Activated naive CD4-positive, alpha-beta T cell treated with anti-CD3 and anti-CD28 coated beads, Interleukin-2, amount 50 U/mL, for 72 hours (primary cell): ENCODE results near the gene ASPG. TPM values are rescaled to one million over a fixed set of nuclear protein-coding genes. Genes with fewer than 3 reads are reported as not detected.

Experiments
- ATAC-seq, 2 donors: fragments of 150-1000 bp; cut with Tn5 transposase; 2 replicates each; pipeline ENCODE4 v1.10.0; 2021; ENCODE audit warnings: mild to moderate bottlenecking in 2 of 2, moderate library complexity in 2 of 2
- DNase-seq, 2 donors: peaks; one replicate each; pipeline ENCODE4 v3.0.0; 2021 to 2022; ENCODE audit warnings: low spot score in 2 of 2
- H3K27ac Mint-ChIP-seq, 2 donors: one replicate each; pipeline ENCODE4 v1.8.0; 2022; ENCODE audit warnings: mild to moderate bottlenecking in 2 of 2, mixed read lengths in 2 of 2
- H3K36me3 Mint-ChIP-seq, 2 donors: one replicate each; pipeline ENCODE4 v1.8.0; 2022; ENCODE audit warnings: mixed read lengths in 2 of 2
- H3K9me3 Mint-ChIP-seq, 2 donors: one replicate each; pipeline ENCODE4 v1.8.0; 2022; ENCODE audit warnings: mixed read lengths in 2 of 2
- total RNA-seq, 2 donors: library from RNA; stranded (reverse); gene quantifications; one replicate each; pipeline ENCODE4 v1.2.3, GENCODE V29; 2022

The ASPG gene
- total RNA-seq, 2 donors from 2014 or later, result not detected

DNA sequence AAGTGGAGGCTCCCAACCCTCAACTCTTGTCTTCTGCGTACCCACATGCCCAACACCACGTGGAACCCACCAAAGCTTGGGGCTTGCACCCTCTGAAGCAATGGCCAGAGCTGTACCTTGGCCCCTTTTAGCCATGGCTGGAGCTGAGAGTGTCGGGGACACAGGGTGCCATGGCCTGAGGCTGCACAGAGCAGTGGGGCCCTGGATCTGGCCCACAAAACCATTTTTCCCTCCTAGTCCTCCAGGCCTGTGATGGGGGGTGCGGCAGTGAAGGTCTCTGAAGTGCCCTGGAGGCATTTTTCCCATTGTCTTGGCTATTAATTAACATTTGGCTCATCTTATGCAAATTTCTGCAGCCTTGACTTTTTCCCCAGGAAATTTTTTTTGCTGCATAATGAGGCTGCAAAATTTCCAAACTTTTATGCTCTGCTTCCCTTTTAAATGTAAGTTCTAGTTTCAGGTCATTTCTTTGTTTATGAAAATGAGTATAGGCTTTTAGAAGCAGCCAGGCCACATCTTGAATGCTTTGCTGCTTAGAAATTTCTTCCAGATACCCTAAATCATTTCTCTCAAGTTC lies 18.7 kb upstream of the ASPG start:
- no peak overlapping the region for H3K27ac Mint-ChIP-seq
- ATAC-seq (no peak), DNase-seq (no peak)
- H3K9me3 Mint-ChIP-seq, result peaks cover 7 to 8% of the 10 kb centered on the region in 2 donors
- H3K36me3 Mint-ChIP-seq, result peaks cover 8 to 10% of the 10 kb centered on the region in 2 donors

DNA sequence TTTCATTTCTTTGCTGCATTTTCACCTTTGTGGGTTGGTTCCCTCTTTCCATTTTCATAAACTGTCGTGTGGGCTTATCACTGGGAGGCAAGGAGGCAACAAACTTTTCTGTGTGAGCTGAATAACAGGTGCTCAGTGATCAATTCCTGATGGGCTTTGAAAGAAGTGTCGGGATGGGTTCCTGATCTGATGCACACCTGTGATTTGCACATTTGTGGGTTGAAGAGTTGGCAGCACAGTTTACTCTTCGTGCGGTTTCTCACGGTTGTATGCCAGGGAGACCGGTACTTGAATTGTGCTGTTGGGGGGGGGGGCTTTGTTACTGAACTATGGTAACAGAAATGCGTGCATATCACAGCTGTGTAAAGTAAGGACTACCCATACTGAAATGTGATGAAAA lies 16.0 kb upstream of the ASPG start:
- Mint-ChIP-seq H3K27ac (no peak overlapping the region), H3K36me3 (peaks cover 12 to 22% of the 10 kb centered on the region in 2 donors)

DNA sequence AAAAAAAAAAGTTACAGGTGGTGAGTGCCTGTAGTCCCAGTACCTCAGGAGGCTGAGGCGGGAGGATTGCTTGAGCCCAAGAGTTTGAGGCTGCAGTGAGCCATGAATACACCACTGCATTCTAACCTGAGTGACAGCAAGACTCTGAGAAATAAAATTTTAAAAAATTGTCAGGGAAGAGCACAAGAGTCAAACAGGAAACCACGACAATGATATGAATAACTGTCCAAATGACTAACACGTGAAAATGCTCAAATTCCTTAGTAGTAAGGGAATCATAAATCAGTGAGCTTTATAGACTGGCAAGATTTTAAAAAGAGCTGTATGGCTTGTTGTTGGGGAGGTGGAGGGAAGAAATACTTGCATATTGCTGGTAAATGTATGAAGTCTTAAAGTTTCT lies 12.9 kb upstream of the ASPG start:
- Mint-ChIP-seq H3K9me3 (peaks cover 12 to 13% of the 10 kb centered on the region in 2 donors), H3K36me3 (peaks cover 5 to 12% of the 10 kb centered on the region in 2 donors), H3K27ac (no peak overlapping the region)
- peak; percentile 16 to 44 for ATAC-seq
- DNase-seq, result no peak

More for the DNA sequence above, 16.0 kb upstream of the ASPG start:
- peaks cover 20% of the 10 kb centered on the region in 2 donors for H3K9me3 Mint-ChIP-seq
- ATAC-seq, result no peak
- DNase-seq, result no peak

DNA sequence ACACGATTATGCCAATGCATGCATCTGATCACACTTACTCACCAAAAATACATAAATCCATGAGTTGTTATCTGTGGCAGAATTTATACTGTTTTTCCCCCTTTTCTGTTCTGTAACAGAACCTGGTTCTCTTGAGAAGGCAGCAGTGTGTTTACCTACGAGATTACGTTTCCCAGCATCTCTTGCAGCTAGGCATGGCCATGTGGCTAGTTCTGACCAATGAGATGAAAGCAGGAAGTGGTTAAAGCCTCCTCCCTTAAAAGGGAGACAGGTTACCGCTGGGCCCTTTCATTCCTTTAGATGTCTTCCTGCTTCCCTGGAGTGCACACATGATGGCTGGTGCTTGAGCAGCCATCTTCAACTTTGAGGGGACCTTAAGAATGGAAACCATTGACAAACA lies 11.7 kb upstream of the ASPG start:
- peaks cover 12 to 13% of the 10 kb centered on the region in 2 donors for H3K9me3 Mint-ChIP-seq
- no peak overlapping the region for H3K27ac Mint-ChIP-seq
- ATAC-seq (no peak), DNase-seq (no peak)
- H3K36me3 Mint-ChIP-seq, result peaks cover 4 to 11% of the 10 kb centered on the region in 2 donors

DNA sequence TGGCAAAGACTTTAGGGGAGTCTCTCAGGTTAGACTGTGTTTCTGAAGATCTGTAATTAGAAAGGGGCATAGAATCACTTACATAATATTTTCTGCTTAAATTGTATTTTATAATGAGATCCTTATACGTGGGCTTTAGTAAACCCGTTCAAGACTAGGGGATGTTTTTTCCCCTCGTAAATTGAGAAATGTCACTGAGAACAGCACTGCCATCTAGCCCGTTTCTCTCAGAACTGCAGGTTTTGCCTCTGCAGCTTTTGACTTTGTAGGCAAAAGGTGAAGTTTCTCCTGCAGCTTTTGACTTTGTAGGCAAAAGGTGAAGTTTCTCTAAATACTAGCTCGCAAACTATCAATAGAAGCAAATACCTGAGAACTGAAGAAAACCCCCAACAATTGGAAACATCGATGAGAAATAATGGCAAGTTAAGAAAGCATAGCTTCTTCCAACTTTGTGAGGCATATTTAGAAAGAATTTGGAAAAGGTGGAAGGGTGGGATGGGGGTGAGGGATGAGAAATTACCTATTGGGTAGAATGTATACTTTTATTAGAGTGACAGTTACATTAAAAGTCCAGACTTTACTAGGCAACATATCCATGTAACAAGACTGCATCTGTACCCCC lies 9.9 kb upstream of the ASPG start:
- H3K36me3 Mint-ChIP-seq, result peaks cover 4 to 11% of the 10 kb centered on the region in 2 donors

DNA sequence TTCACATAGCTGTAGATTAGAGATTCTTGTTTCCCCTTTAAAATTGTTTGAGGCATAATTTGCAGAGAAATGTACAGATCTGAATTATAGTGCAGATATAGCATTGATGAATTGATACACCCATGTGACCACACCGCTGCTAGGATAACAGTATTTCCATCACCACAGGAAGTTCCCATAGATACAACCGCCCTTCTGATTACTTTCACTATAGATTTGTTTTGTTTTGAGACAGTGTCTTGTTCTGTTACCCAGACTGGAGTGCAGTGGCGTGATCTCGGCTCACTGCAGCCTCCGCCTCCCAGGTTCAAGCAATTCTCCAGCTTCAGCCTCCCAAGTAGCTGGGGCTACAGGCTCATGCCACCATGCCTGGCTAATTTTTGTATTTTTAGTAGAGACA lies 8.8 kb upstream of the ASPG start:
- no peak for ATAC-seq
- DNase-seq, result no peak
- Mint-ChIP-seq H3K27ac (no peak overlapping the region), H3K9me3 (peaks cover 12 to 13% of the 10 kb centered on the region in 2 donors), H3K36me3 (peaks cover 4 to 11% of the 10 kb centered on the region in 2 donors)

More for the DNA sequence above, 9.9 kb upstream of the ASPG start:
- Mint-ChIP-seq H3K27ac (no peak overlapping the region), H3K9me3 (peaks cover 12 to 13% of the 10 kb centered on the region in 2 donors)
- no peak for DNase-seq
- no peak for ATAC-seq

DNA sequence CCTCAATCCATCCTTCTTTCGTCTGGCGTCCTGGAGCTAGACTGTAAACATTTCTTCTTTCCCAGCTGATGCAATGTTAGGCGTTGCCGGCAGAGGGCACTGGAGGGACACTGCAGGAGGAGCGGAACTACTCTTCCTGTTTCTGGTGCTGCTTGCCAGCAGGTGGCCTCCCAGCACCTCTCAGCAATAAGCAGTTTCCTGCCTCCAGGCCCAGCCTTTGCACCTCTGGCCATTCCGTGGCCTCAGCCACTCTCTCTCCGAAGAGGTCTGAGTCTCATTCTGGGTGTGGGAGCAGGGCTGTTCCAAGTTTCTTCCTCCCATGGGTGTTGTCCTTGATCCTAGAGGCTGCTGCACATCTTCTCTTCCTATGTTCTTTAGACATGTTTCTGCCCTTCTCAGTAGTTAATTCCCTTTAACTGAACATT lies 7.5 kb upstream of the ASPG start:
- Mint-ChIP-seq H3K9me3 (peaks cover 6 to 8% of the 10 kb centered on the region in 2 donors), H3K36me3 (peaks cover 0 to 5% of the 10 kb centered on the region in 2 donors), H3K27ac (peak overlapping the region in 1 of 2 donors; percentile 72)
- peak; percentile 86 for DNase-seq
- peak; percentile 97 to 99 for ATAC-seq

DNA sequence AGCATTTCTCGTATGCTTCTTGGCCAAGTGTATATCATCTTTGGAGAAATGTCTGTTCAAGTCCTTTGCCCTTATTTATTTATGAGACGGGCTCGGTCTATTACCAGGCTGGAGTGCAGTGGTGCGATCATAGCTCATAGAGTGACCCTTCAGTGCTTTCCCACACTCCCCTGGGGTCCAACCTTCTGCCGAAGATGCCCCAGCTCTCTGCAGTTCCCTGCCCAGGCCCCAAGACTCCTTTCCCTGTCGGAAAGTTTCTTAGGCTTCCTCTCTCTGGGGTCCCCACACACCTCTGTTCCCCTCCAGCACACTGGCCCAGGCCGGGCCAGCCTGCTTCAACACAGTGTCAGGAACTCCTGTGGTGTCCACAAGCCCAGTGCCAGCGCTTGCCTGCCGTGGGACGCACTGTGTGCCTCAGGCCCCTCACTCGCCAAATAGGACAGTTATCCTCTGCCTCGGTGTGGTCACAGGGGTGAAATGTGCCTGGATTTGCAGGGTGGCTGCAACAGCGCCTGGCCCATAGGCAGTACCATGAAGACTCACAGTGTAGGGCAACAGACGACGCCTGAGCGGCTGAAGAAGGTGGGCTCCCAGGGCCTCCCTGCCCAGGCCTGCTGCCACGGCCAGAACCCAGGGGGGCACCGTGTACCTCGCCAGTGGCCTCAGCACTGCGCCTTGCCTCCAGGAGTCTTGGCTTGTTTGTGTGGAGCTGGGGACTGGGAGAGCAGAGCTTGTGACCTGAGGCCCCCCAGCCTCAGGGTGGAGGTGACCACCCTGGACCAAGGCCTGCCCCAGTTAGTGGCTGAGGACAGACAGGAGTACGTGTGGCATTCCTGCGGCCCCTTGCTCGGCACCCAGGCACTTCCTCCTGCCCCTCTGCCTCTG lies 4.9 kb upstream of the ASPG start:
- Mint-ChIP-seq H3K9me3 (no peaks in the 10 kb centered on the region), H3K36me3 (no peaks in the 10 kb centered on the region), H3K27ac (no peak overlapping the region)
- DNase-seq (no peak), ATAC-seq (no peak)

DNA sequence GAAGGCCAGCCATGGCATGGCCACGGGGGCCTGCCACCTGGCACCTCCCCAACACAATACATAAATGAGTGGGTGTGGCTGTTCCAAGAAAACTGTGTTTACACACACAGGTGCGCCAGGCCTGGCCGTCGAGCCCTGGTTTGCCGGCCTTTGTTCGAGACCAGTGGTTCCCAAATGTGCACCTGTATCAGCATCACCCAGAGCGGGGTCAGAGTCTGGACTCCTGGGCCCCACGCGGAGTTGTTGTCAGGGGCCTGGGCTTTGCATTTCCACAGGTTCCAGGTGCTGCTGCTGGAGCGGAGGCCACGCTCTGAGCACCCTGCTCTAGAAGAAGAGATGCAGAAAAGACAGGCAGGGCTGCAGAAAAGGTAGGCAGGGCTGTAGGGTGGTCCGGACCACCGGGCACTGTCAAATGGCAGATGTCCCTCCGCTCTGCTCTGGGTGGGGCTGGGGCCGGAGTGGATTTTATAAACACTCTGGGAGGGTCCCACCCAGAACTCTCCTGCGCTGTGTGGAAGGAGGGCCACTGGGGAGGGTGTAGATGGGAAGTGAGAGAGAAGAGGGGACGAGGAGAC lies 4.2 kb upstream of the ASPG start:
- ATAC-seq (no peak), DNase-seq (no peak)
- no peaks in the 10 kb centered on the region for H3K9me3 Mint-ChIP-seq
- H3K36me3 Mint-ChIP-seq, result no peaks in the 10 kb centered on the region
- no peak overlapping the region for H3K27ac Mint-ChIP-seq

DNA sequence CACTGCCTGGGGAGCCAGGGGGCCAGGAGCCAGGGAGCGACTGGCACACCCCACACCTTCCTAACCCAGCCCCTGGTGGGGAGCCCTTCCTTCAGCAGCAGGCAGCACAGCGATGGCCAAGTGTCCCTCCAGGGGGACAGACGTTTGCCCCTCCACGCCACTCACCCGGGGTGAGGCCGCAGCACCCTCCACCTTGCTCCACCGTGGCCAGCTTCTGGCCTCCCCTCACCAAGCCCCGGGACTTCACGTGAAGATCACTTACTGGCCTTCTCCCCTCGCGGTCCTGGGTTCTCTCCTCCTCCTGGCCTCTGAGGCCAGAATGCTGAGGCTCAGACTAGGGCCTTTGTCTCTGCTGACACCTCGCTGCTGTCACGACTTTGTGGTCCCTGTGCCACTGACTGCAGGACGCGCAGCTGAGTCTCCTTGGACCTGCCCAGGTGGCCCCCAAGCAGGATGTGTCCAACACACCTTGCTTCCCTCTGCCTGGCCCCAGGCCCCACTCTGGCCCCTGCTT lies 3.5 kb upstream of the ASPG start:
- no peak for DNase-seq
- Mint-ChIP-seq H3K27ac (no peak overlapping the region), H3K36me3 (no peaks in the 10 kb centered on the region), H3K9me3 (no peaks in the 10 kb centered on the region)
- no peak for ATAC-seq

DNA sequence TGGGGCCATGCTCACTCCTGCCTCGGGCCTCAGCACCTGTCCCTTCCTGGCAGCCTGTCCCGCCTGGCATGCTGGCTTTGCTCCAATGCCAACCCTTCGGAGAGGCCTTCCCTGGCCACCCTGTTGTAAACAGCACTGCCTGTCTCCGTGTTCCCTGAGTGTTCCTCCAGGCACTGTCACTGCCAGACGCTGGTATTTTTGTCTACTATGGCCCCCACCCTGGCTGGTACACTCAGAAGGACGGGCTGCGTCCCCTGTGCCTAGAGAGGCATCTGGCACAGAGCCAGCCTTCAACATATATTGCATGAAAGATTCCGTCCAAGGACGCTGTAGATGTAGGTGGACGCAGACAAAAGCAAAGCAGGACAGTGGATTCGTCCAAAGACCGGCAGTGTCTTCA lies 2.7 kb upstream of the ASPG start:
- no peak for ATAC-seq
- no peak for DNase-seq
- Mint-ChIP-seq H3K36me3 (no peaks in the 10 kb centered on the region), H3K27ac (no peak overlapping the region), H3K9me3 (no peaks in the 10 kb centered on the region)

DNA sequence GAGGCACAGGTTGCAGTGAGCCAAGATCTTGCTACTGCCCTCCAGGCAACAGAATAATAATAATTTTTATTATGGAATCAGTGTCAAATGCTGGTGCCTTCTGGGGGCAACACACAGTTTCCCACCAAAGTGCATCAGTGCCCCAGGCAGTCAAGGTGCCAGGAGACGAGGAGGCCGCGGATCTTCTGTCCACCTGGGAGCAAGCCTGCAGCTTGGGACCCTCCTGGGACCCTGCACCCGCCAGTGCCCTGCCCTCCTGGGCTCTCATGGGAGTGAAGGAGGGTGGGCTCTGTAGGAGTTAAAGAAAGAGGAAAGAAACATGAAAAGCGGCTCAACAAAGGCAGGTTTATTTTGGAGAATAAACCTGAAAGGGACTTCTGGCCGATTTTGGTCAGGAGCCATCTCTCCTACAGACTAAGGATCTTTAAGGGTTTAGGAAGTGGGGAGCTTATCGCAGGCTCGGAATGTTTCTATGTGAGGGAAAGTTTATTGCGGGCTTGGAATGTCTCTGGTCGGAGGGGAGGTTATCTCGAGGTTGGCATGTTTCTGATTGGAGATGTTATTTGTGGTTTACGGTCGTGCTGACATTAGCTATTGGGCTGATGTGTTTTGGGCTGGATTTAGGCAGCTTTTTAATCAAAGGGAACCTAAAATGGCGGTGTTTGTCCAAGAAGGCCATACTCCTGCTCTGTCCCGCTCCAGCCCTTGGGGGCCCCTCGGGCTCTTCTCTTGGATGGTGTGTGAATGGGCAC lies 1.1 kb upstream of the ASPG start:
- H3K9me3 Mint-ChIP-seq, result no peaks in the 10 kb centered on the region
- no peak overlapping the region for H3K27ac Mint-ChIP-seq
- H3K36me3 Mint-ChIP-seq, result no peaks in the 10 kb centered on the region
- no peak for ATAC-seq
- DNase-seq, result no peak

DNA sequence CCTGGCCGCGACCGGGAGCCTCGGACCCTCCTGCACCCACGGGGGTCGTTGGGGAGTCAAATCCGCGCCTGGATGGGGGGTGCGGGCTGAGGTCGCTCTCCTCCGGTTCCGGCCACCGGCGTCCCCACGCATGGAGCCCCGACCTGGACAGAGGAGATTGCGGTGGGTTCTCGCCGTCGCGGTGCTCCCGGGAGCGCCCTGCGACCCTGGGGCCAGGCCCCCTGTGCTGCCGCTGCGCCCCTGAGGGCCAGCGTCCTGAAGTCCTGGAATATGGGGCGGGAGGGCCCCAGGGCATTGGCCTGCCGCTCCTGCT lies 345 bp downstream of the ASPG start:
- H3K27ac Mint-ChIP-seq, result no peak overlapping the region
- no peaks in the 10 kb centered on the region for H3K36me3 Mint-ChIP-seq
- DNase-seq (no peak), ATAC-seq (peak in 1 of 2 donors; percentile 3)
- no peaks in the 10 kb centered on the region for H3K9me3 Mint-ChIP-seq

DNA sequence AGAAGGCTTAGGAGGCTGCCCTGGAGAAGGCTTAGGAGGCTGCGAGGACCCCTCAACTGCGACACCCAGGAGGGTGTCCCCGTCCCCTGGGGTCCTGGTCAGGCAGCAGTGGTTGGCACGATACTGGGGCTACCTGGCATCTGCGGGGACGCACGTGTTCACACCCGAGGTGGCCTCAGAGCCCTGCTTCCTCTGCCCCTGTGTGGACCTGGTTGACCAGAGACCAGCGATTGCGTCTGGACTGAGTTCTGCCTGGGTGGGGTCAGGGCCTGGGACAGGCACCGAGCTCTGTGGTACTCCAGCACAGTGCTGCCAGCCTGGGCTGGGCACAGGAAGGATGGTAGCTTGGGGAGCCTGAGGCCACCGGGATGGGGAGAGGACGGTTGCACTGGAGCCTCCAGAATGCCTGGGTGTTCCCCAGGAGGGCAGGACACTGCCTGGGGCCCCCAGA lies 735 bp downstream of the ASPG start:
- H3K27ac Mint-ChIP-seq, result no peak overlapping the region
- H3K9me3 Mint-ChIP-seq, result no peaks in the 10 kb centered on the region
- ATAC-seq, result no peak
- H3K36me3 Mint-ChIP-seq, result no peaks in the 10 kb centered on the region
- no peak for DNase-seq

DNA sequence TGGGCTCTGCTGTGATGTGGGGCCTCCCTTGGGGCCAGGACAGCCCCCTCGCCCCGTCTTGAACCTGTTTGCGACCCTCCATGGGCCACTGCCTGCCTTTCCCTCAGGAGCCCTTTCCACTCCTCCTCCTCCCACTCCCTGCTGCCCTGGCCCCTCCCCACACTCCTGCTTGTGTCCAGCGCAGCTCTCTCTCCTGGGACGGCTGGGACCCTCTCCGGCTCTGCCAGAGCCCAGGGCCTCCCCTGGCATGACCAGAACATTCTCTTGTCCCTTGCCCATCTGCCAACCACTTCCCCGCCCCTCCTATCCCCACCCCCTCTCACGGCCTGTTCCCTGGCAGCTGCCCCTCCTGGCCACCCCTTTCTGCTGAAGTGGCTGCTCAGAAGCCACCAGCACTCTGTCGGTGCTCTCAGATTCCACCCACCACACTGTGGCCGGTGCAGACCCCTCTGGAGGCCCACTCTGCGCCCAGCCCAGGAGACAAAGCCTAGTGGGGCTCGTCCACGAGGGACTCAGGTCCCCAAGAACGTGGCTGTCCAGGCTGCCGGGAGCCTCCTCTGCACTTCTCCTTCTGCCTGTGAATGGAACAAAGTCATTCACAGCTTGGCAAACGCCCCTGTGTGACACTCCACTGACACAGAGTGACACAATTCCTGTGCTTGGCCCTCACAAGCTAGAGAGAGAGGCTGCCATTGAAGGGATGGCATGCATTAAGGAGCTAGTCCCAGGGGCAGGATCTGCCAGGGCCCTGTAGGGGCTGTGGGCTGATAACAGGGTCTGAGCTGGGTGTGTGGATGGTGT lies 1.4 kb downstream of the ASPG start:
- DNase-seq, result no peak
- Mint-ChIP-seq H3K36me3 (no peaks in the 10 kb centered on the region), H3K27ac (no peak overlapping the region), H3K9me3 (no peaks in the 10 kb centered on the region)
- ATAC-seq, result no peak

DNA sequence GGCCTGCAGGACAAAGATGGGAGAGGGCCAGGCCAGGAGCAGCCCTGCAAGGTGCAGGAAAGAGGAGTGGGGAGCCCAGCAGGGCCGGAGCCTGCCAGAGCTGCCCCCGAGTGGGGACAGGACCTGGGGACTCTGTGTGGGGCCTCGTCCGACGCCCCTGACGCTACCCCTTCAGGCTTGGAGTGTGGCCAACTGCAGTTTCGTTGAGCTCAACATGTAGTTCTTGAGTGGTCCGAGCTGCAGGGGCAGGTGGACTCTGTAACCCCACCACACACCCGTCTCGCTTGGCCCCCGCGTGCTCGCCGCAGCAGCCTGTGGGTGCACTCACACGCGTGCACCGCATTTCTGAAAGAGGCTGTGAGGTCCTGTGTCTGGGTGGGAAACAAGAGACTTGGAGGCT lies 2.0 kb downstream of the ASPG start:
- DNase-seq, result no peak
- no peak for ATAC-seq
- no peaks in the 10 kb centered on the region for H3K9me3 Mint-ChIP-seq
- no peak overlapping the region for H3K27ac Mint-ChIP-seq
- H3K36me3 Mint-ChIP-seq, result no peaks in the 10 kb centered on the region
